Right lobe of liver (tissue), 4 donors: Measurements from ENCODE around the gene ROR2.

Experiments used
- POLR2A ChIP-seq: fragments of 450-650 bp; IDR thresholded peaks from one replicate; pipeline ENCODE4 v1.6.1; 2017; ENCODE audit warnings: antibody characterized with exemption, mild to moderate bottlenecking
- TF ChIP-seq, protein P1 (sequence below), 4 donors: fragments of 200-600 bp in 3 of 4; fragments of 450-650 bp in 1 of 4; IDR thresholded peaks; one replicate each; pipeline versions ENCODE4 v1.5.1 to v1.8.0; 2016 to 2022; ENCODE audit warnings: antibody characterized with exemption in 4 of 4, mild to moderate bottlenecking in 2 of 4
- donor health status: DM: no; HTN: no; CAD: no.
- donor health status: DM: no; HTN: no; CAD: no.
- donor health status: DM: no; HTN: yes; CAD: no.

DNA sequence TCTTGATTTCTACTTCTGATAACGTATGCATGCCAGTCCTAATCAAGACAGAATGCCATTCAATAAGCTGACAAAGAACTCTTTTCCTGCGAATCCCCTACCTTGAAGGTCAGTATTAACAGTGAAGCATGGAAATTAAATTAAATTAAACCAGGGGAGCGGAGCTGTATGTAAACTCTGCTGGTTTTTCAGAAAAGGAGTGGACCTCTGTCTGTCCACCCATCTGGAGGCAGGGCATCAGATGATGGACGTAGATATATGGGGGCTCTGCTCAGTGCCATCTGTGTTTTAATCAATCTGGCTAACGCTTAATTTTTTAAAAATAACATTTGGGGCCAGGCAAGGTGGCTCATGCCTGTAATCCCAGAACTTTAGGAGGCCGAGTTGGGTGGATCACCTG, 101.9 kb downstream of the ROR2 start:
- TF ChIP-seq POLR2A = no peak
- TF ChIP-seq, protein P1, sequence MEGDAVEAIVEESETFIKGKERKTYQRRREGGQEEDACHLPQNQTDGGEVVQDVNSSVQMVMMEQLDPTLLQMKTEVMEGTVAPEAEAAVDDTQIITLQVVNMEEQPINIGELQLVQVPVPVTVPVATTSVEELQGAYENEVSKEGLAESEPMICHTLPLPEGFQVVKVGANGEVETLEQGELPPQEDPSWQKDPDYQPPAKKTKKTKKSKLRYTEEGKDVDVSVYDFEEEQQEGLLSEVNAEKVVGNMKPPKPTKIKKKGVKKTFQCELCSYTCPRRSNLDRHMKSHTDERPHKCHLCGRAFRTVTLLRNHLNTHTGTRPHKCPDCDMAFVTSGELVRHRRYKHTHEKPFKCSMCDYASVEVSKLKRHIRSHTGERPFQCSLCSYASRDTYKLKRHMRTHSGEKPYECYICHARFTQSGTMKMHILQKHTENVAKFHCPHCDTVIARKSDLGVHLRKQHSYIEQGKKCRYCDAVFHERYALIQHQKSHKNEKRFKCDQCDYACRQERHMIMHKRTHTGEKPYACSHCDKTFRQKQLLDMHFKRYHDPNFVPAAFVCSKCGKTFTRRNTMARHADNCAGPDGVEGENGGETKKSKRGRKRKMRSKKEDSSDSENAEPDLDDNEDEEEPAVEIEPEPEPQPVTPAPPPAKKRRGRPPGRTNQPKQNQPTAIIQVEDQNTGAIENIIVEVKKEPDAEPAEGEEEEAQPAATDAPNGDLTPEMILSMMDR (IDR thresholded peaks at IDR 0.05) = no peak
